GM18502 (cell line): ENCODE data around the gene PLEKHA5.

Experiments used
- ATAC-seq: cut with Tn5 transposase; IDR thresholded peaks from one replicate; pipeline ENCODE4 v1.9.1; 2021; ENCODE audit warnings: mild to moderate bottlenecking; ENCODE audit not compliant: unreplicated experiment, poor library complexity

Gene PLEKHA5

DNA sequence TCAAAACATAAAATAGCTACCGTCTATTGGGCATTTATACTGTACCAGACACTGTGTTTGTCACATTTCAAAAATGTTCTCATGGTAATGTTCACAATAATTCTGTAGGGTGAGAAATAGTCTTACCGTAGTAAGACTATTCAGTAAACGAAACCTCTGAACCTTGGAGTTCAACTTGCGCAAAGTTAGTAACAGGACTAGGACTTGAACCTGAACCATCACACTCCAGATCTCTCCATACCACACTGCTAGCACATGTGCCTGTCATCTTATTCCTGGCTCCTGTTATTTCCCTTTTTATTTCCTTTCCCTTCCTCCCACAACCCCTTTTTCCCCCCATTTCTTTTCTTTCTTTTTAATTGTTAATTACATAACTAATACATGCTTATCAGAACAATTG is 65.4 kb downstream of the PLEKHA5 start:
- no peak for ATAC-seq

DNA sequence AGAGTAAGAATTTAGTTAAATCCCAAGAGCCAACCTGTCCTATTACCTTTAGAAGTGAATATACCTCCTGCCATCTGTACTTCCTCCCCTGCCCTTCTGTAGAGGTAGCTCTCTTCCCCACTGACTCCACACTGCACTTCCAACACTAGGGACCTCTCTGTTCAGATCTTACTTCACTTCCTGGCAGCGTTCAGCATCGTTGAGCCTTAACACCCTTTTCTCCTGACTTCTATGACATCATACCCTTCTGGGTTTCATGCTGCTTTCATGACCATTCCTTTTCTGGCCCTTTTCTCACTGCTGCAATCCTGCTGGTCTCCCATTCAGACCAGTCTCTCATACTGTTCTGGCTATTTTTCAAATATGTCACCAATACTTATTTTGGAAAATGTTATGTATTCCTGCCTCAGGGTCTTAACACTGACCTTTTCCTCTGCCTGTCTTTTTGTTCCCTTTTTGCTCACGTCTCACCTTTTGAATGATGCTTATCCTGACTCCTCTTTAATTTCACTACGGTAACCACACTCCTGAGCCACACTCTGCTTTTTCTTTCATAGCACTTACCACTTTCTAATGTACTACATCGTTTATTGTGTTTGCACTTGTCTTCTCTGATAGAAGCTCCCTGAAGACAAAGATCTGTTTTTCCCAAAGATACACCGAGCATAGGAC is 67.6 kb downstream of the PLEKHA5 start:
- no peak for ATAC-seq

DNA sequence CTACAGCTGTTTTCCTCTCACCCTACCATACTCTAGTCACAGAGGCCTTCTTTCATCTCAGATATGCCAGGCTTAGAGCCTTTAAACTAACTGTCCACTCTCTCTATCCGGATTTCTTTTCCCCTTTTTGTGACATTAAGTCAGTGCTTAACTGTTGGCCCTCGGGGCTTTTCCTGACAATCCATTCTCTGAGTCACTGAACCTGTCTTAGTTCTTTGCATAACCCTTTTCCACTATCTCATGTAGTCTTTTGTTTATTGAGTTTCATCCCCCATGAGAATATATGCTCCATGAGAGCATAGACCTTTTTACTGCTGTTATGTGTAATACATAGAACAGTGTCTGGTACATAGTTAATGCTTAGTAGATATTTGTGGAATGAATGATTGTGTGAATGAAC is 68.7 kb downstream of the PLEKHA5 start:
- no peak for ATAC-seq

DNA sequence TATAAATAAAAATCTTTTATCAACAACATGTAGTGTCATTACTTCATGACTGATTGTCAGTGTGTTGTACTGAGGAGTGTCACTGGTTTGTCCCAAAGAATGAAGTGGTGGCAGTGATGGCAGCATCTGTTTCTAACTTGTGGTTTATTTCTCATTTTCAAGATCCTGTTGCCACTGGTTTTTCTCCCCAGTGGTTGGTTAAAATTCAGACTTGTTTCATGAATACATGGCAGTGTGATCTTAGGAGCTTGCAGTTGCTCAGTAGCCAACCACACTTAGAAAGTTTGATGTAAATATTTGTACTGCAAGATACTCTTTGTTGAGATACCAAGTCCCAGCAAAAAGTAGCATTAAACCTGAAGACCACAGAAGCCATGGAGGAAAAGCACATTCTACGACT is 69.8 kb downstream of the PLEKHA5 start:
- no peak for ATAC-seq

DNA sequence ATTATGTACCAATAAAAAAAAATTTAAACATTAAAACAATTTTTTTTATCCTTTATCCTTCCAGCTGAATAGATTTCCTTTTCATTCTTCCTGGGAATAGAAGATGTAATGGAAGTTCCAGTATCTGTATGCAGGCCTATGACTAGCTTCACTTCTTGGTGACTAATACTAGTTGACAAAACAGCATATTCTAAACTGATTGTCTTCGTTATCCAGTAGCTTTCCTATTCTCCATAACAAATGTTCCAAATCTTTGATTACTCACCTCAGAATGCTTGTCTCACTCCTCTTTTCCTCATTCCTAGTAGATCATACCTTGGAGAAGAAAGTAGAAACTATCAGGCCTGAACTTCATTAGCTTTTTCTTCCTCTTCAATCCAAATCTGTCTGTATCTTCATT is 70.7 kb downstream of the PLEKHA5 start:
- ATAC-seq, result no peak

DNA sequence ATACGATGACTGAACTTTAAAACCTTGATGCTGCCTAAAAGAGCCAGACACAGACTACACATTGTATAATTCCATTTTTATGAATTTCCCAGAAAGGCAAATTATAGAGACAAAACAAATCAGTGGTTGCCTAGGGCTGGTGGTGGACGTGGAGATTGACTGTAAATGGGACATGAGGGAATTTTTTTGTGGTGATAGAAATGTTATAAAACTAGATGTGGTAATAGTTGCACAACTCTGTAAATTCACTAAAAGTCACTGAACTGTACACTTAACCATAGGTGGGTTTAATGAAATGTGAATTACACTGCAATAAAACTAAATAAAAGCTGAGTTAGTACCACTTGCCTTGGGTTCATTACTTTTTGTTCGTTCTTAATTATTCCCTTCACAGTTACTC is 72.1 kb downstream of the PLEKHA5 start:
- no peak for ATAC-seq

DNA sequence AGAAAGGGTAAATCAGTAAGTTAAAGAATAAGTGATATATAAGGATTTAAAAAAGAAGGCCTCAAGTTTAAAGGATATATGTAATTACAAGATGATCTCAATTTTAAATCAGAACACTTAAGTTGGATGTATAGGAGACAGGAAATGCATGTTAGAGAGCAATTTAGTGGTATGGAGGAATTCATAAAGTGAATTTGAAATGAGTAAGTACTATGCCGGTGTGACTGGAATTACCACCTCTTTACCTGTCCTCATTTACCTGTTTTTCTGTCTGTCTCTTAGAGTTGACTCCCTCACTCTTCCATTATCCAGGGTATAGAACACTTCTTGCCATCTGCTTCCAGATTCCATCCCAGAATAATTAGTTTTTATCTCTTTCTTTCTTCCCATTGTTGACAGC is 73.5 kb downstream of the PLEKHA5 start:
- no peak for ATAC-seq

DNA sequence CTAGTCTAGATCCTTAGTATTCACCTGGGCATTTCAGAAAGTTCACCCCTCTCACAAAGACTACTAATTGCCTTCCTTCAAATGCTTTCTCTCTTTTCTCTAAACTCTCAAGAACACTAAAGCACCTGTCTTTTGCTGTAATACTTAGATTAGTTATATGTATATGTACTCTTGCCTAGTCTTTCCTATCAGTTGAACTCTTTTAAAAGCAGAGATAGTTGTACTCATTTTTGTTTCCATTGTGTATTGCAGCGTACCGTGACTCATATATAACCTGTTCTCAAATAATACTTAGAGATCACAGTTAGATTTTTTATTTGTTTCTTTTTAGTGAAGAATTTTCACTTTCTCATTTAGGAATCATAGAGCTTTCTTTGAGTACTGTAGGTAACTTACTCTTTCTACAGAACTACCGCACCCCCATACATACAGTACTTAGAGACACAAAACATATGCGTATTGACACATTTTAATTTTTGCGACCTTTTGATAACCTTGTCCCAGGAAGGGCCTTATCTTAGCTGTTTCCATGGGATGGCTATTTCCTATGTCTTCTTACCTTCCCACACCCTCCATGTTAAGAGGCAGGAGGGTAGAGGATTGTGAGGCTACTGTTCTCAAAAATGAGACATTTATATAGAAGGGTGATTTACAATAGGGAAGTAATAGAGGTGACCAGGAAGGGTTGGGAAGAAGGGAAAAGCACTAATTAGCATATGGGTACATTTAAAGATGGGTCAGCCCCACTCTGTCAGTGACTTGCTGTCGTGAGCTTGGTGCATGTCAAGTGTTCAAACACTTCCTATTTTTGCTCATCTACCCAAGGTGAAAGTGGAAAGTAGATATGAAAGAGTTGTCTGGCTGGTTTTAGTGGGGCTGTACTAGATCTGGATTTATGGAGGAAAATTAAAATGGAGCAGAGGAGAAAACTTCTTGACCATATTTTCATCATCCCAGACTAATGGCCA is 74.3 kb downstream of the PLEKHA5 start:
- ATAC-seq, result no peak

DNA sequence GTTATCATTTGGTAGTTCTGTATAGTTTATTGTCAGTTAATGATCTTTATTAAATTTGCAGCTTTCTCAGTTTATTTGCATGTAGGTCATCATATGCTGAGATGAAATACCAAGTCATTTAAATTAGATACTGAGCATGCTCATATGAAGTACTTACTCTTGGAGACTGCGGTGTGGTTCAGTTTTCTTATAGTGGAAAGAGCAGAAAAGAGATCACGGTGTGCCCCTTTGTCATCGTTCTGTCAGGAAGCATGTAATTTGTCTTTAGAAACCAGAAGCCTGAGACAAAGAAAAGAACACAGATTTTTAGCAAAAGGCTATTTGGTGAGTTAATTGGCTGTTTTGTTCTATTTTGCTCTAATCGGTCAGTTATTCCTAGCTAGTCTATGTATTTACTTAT is 75.6 kb downstream of the PLEKHA5 start:
- no peak for ATAC-seq

DNA sequence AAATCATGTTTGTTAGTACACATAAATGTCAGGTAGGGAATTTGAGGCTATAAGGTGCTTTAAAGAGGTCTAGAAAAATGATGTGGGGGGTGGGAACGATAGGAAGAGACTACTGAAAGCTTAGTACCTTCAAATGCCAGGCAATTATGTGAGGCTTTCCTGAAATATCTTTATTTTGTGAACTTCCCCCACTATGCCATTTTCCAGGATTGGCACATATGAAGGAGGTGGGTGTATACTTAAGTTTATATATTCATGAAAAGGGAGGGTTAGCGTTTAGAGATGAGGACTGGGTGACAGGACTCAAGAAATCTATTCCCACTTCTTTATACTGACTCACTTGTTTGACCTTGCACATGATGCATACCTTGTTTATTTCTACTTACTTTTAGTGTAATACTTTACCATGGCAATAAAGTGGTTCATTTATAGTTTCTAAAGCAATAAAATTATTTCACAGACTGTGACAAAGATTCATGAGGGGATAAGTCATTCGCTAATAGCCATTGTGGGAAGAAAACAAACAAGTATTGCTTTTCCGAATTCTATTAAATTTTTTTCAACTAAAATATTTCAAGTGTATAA is 77.1 kb downstream of the PLEKHA5 start:
- ATAC-seq, result no peak

DNA sequence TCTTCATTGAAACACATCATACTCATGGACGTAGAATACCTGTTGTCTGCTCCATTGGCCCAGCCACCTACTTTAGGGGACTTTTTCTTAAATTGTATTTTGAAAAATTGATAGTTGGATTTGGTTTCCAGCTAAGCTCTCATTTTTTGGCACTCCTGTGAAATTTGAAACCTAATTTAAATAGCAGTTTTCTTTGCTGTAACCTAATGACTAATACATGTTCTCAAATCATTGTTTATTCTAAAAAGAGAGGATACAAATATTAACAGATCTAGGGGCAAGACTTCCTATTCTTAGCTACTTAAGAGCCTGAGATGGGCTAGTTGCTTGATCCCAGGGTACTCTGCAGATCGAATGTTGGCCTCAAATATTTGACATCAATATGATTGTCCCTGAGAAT is 78.9 kb downstream of the PLEKHA5 start:
- ATAC-seq, result no peak

DNA sequence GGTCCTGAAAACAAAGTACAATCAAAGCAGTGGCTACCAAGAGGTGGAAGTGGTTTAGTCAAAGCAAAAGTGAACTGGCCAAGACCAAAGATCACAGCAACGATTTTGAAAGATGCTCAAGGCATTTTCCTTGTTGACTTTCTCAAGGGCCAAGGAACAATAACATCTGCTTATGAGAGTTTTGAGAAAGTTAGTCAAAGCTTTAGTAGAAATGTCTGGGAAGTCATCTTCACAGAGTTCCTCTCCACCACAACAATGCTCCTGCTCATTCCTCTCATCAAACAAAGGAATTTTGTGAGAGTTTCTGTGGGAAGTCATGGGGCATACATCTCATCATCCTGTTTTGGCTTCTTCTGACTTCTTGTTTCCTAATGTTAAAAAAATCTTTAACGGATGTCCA is 80.1 kb downstream of the PLEKHA5 start:
- no peak for ATAC-seq

DNA sequence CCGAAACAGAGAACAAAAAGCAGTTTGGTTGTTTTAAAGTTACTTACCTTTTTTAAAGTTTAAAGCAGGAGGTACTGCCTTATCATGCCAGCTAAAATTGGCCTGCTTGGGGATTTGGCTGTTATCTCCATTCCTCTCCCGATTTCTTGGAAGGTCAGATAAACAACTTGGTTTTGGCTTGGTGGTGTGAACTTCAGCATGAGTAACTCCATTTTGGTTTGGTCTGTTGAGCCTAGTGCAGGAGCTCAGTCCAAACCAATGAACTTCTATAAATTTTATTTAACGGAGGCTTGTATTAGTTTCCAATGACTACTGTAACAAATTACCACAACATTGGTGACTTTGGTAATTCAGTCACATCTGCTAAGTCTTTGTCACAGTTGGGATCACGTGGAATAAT is 82.3 kb downstream of the PLEKHA5 start:
- no peak for ATAC-seq

DNA sequence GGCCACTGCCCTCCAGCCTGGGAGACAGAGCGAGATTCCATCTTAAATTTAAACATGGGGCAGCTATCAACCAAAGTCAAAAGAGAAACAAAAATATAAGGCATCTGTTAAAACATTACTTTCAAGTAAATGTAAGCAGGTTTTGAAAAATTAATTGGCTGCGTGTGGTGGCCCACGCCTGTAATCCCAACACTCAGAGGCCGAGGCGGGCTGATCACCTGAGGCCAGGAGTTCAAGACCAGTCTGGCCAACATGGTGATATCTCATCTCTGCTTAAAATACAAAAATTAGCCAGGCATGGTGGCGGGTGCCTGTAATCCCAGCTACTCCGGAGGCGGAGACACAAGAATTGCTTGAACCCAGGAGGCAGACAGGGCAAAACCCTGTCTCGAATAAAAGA is 82.7 kb downstream of the PLEKHA5 start:
- no peak for ATAC-seq

DNA sequence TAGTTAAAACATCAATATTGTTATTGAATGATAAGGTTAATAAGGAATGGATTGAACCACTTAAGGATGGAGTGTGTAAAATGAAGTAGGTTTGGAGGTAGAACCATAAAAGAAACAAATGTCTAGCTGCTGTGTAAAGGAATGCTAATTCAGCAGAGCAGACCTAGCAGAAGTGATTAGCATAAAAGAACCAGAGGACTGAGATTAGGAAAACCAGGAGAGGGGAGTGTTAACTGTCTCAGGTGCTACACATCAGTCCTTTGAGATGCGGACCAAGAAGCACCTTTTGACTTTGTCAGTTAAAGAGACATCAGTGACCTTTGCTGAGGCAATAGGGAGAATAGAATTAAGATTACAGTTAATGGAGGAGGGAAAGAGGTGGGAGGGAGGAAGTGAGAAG is 84.5 kb downstream of the PLEKHA5 start:
- no peak for ATAC-seq

DNA sequence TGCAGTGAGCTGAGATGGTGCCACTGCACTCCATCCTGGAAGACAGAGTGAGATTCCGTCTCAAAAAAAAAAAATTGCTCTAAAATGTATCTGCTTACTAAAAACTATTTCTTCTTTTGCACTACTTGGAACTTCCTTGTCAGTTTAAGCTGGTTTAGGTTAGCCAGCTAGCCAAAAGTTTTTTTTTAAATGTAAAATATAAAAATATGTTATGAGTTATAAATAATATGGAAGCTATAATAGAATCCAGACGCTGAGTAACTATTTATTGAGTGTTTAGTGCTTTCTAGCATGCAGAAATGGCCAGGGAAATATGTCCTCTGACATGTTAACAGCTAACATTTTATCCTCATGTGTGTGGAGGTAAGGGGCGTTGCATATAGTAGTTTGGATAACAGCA is 85.6 kb downstream of the PLEKHA5 start:
- no peak for ATAC-seq

DNA sequence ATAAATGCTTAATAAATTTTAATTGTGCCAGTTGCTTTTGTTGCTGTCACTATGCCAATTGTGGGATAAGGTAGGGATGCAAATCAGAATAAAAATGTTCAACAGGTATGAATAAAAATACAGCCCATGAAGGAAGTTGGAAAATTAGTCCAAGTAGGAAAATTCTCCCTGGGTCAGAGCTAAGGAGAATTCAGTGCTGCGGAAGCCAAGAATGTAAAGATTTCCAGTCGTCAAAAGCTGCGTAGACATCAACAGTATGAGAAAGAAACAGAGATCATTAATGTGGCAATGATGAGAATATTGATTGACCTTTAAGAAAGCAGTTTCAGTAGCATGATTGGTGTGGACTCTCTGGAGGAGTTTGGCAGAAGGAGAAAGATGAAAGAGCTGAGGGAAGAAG is 87.9 kb downstream of the PLEKHA5 start:
- ATAC-seq, result no peak

DNA sequence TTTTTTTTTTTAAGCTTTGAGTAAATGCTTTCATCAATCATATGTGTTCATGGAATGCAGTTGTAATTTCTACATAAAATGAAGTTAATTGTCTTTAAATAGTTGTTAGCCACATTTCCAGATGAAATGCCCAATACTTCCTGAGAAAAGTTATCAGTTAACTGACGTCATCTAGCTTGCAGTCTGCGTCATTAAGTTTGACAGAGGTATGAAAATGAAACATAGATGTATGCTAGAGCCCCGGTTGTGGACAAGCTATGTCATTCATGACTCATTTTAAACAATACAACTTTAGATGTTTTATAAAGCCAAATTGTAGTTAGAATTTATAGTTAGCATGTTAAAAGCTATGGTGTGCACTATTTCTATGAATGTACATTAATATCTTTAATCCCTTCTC is 90.7 kb downstream of the PLEKHA5 start:
- no peak for ATAC-seq

DNA sequence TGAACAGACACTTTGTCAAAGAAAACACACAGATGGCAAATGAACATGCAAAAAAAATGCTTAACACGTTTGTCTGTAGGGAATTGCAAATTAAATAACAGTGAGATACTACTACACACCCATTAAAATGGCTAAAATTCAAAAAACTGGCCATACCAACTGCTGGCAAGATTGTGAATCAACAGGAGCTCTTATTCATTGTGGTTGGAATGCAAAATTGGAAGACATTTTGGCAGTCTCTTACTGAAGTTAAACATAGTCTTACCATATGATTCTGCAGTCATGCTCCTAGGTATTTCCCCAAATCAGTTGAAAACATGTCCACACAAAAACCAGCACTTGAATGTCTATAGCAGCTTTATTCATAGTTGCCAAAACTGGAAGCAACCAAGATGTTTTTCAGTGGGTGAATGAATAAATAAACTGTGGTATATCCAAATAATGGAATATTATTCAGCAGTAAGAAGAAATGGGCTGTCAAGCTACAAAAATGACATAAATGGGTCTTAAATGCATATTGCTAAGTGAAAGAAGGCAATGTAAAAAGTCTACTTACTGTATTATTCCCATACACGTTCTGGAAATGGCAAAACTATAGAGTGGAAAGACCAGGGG is 91.4 kb downstream of the PLEKHA5 start:
- ATAC-seq, result no peak

DNA sequence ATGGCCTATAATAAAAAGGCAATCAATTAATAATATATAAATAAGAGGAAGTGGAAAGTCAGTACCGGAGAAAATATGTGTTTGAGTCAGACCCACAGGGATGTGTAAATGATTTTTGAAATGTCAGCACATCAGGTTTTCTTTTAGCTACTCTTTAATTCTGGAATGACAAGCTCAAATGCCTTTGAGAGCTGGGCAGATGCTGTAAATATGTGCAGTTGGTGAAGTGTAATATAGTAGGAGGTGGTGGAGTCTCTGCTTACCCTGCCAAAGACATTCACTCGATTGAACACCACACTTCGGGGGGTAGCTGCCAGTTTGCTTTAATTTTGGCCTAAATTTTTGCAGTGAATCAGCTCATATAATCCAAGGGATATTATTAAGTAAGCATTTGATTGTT is 93.0 kb downstream of the PLEKHA5 start:
- no peak for ATAC-seq

DNA sequence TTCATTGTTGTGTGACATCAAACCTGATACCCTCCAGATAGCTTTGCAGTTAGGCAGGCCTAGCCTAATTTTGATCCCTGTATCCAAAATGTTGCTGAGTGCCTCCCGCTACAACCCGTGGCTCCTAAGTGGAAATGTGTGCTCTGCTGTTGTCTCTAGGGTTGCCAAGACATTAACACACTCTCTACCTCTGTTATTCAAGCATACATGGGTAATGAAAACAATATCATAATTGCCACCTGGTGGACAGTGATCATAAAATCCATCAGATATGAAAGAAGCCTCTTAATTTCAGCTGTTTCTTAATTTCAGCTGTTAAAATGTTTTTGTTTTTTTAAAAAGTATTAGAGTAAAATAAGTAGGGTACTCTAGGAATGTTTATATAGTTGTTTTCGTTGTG is 93.5 kb downstream of the PLEKHA5 start:
- no peak for ATAC-seq
